Epithelial cell of esophagus (primary cell): ENCODE results near the gene ZNF714.

Experiments
- DNase-seq: peaks from one replicate; pipeline ENCODE4 v3.0.0; 2010; ENCODE audit warnings: low read depth
- H3K4me3 ChIP-seq: 2 replicates; pipeline ENCODE4 v1.5.1; 2011; ENCODE audit warnings: mild to moderate bottlenecking, low read length, control low read depth
- CTCF ChIP-seq: IDR thresholded peaks from 2 replicates; pipeline ENCODE4 v1.5.1; 2011; ENCODE audit warnings: low read depth, mild to moderate bottlenecking, low read length, control low read depth, inconsistent platforms; ENCODE audit not compliant: insufficient read depth; ENCODE audit errors: missing control alignments

The ZNF714 gene

GRCh38 chr19:21158523-21159135, 76.6 kb downstream of the ZNF714 start:
- no peak overlapping the region for H3K4me3 ChIP-seq
- no peak for TF ChIP-seq CTCF
- peak; percentile 51 for DNase-seq

- TF ChIP-seq CTCF, result no peak
- DNase-seq, result no peak
These were observed 82.5 kb downstream of the ZNF714 start for GRCh38 chr19:21164541-21164940.

GRCh38 chr19:21166436-21166835, 84.4 kb downstream of the ZNF714 start:
- no peak for TF ChIP-seq CTCF
- no peak overlapping the region for H3K4me3 ChIP-seq
- DNase-seq, result peak; percentile 61

More at GRCh38 chr19:21164541-21164940, 82.5 kb downstream of the ZNF714 start:
- H3K4me3 ChIP-seq, result no peak overlapping the region
